Measurements from ENCODE around the gene GNB4.

DNA sequence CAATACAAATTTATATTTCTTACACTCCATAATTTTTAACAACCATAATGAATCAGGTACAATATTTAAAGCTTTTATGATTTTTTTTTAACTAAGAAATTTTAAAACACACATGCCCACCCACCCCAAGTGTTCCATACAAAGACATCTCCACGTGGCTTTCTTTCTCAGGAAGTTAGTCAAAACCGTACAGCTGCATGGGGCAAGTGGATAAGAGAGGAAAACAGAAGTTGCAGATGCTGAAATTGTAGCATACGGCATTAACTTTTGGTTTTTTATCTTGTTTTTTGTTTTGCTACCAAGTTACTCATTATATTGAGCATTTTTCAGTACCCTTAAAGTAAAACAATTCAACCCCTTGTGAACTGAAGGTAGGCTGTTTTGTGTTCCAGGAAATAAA is 14.8 kb downstream of the GNB4 start:
- TF ChIP-seq, protein P1, sequence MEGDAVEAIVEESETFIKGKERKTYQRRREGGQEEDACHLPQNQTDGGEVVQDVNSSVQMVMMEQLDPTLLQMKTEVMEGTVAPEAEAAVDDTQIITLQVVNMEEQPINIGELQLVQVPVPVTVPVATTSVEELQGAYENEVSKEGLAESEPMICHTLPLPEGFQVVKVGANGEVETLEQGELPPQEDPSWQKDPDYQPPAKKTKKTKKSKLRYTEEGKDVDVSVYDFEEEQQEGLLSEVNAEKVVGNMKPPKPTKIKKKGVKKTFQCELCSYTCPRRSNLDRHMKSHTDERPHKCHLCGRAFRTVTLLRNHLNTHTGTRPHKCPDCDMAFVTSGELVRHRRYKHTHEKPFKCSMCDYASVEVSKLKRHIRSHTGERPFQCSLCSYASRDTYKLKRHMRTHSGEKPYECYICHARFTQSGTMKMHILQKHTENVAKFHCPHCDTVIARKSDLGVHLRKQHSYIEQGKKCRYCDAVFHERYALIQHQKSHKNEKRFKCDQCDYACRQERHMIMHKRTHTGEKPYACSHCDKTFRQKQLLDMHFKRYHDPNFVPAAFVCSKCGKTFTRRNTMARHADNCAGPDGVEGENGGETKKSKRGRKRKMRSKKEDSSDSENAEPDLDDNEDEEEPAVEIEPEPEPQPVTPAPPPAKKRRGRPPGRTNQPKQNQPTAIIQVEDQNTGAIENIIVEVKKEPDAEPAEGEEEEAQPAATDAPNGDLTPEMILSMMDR (IDR thresholded peaks at IDR 0.05; ENCODE audit: insufficient read depth, low read depth, low read length), result no peak
- TF ChIP-seq EZH2 (IDR thresholded peaks at IDR 0.05; ENCODE audit: insufficient read depth, low read length), result no peak

All from astrocyte (in vitro differentiated cells and primary cell).